Measurements from ENCODE around the gene DPAGT1.

DPAGT1 gene

DNA sequence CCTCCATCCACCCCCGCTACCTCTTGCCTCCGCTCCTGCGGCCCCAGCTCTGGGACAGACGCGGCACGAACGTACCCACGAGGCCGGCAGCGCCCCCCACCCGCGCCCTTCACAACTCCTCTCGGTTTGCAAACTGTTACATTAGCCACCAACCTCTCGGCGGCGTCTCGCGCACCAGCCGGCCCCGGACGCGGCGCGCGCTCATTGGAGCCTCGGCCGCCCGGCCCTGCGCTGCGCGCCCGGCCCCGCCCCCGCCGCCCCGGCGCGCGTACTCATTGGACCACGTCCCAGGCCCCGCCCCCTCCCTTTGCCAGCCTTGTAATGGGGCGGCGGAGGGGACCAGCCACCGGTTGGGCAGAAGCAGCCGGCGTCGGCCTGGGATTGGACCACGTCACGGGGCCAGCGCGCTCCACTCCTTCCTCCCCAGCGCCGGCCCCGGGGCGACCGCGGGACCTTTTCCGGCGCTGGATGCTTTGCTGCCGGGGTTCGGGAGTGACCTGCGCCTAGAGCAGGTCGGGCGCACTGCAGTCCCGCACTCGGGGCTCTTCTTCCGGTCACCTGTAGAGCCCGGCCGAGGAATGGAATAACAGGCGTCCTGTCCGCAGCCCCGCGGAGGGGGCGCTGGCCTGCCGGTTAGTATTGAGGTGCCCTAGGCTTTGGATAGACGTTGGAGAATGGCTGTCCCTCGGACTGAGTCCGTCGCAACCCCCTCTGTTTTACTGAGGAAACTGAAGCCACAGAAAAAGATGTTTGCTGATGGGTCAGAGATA lies 44.5 kb downstream of the DPAGT1 start, which contains the start of gene HYOU1:
Gene HYOU1, minus strand, starts transcription at position 206 of the 770 bp plus-strand sequence. CDS start 1,045 bp downstream, outside the sequence.
- peak; percentile 91 for DNase-seq (ENCODE audit: low read depth in 2 of 2)

GRCh38 chr11:119056421-119056999 lies 45.1 kb downstream of the DPAGT1 start:
- DNase-seq (ENCODE audit: low read depth in 2 of 2), result no peak

DNA sequence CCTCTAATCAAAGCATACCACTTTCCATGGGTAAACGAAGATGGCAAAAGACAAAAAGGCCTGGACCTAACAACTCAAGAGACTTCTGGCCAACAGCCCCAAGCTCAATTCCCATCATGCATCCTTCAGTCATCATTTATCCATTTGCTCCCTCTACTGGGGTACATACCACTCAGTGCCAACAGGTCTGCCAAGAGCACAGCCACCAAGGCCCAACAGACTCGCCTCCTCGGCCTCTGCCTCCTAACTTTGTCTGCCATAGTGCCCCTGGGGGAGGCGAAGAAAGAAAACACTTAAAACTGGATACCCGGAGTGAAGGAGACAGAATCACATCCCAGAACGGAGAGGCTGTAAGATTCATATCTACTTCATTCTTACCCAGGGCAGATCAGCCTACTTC lies 45.8 kb downstream of the DPAGT1 start:
- DNase-seq (ENCODE audit: low read depth in 2 of 2), result no peak

GRCh38 chr11:119054418-119054817 lies 47.2 kb downstream of the DPAGT1 start:
- no peak for DNase-seq (ENCODE audit: low read depth in 2 of 2)

DNA sequence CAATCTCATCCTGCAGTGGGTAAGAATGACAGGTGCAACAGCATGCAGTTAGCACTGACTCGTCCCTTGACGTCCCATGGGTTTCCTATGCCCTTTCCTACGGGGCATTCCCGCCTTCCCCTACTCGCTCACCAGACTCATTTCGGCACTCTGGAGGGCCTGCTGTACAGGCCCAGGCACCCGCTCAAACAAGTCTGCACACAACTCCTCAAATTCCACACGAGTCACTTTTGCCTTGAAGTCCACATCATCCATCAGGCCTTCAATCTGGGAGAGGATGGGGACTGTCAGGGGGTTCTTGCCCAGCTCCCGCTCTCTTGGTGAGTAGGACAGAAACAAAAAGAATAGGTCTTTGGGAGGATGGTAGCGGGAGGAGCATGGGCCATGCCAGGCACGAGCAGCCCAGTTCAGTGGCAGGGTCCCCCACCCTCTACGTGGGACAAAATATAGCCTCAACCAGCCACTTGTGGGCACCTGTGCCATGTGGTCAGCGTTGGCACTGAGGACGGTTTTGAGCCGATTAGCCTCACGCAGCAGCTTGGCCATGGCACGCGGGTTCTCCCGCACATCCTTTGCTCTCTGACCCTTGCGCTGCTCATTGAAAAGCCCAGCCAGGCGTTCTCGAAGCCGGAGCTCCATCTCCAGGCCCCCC lies 49.4 kb downstream of the DPAGT1 start:
- no peak for DNase-seq (ENCODE audit: low read depth in 2 of 2)

- no peak for DNase-seq (ENCODE audit: low read depth in 2 of 2)
Measured at GRCh38 chr11:119051440-119052162, 50.1 kb downstream of the DPAGT1 start.

DNA sequence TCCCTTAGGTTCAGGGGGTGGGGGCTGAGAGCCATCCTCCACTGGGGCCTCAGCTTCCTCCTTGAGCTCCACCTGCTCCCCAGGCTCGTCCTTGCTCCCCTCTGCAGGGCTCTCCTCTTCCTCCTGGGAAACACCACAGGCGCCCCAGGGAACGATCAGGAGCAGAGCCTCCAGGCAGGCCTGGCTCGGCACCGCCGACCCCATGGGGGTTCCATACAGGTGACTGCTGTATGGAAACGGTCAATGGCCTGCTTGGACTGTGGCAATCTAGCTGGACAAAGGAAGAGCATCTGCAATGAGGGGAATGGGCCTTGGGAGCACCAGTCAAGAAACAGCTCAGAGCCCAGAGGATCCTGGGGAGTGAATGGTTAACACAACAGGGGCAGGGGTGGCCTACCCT lies 52.6 kb downstream of the DPAGT1 start:
- DNase-seq (ENCODE audit: low read depth in 2 of 2), result no peak

GRCh38 chr11:119048644-119049043 lies 53.0 kb downstream of the DPAGT1 start:
- DNase-seq (ENCODE audit: low read depth in 2 of 2), result no peak

GRCh38 chr11:119047205-119047604 lies 54.4 kb downstream of the DPAGT1 start:
- no peak for DNase-seq (ENCODE audit: low read depth in 2 of 2)
